Non-pigmented ciliary epithelial cell (primary cell): ENCODE data around the gene GHITM.
"Not testable (repeated sequence)": the region's sequence is repeated elsewhere in the genome, so short reads cannot be mapped to it uniquely, and the experiment has no call there.

Experiments
- DNase-seq: peaks from one replicate; pipeline ENCODE4 v3.0.0-alpha.2; 2010; ENCODE audit warnings: low read depth

Gene GHITM

GRCh38 chr10:84176351-84176750 lies 37.0 kb downstream of the GHITM start:
- no peak for DNase-seq

GRCh38 chr10:84176836-84177474 lies 37.6 kb downstream of the GHITM start:
- DNase-seq: no peak

- no peak for DNase-seq
Observed at GRCh38 chr10:84177541-84178141, 38.3 kb downstream of the GHITM start.

GRCh38 chr10:84178160-84178609 lies 38.9 kb downstream of the GHITM start:
- no peak for DNase-seq

GRCh38 chr10:84179059-84179710 lies 39.9 kb downstream of the GHITM start:
- no peak for DNase-seq

- DNase-seq: not testable (repeated sequence)
Observed at GRCh38 chr10:84180386-84180785, 41.1 kb downstream of the GHITM start.

- no peak for DNase-seq
Observed at GRCh38 chr10:84181631-84182030, 42.3 kb downstream of the GHITM start.

GRCh38 chr10:84184517-84184916 lies 45.2 kb downstream of the GHITM start:
- no peak for DNase-seq

GRCh38 chr10:84185526-84186175 lies 46.3 kb downstream of the GHITM start:
- DNase-seq: no peak

GRCh38 chr10:84188815-84189214 lies 49.5 kb downstream of the GHITM start:
- no peak for DNase-seq

- no peak for DNase-seq
Observed at GRCh38 chr10:84190621-84191020, 51.3 kb downstream of the GHITM start.

- no peak for DNase-seq
Observed at GRCh38 chr10:84191106-84191505, 51.8 kb downstream of the GHITM start.

GRCh38 chr10:84193327-84193726 lies 54.0 kb downstream of the GHITM start:
- no peak for DNase-seq

GRCh38 chr10:84193846-84194423 lies 54.6 kb downstream of the GHITM start:
- no peak for DNase-seq

GRCh38 chr10:84194424-84195043 lies 55.2 kb downstream of the GHITM start, which contains the start of gene CDHR1:
Gene CDHR1, plus strand, starts transcription at chr10:84194537. Its CDS starts 224 bp downstream, at chr10:84194761.
- DNase-seq: no peak

- no peak for DNase-seq
Observed at GRCh38 chr10:84195044-84195830, 55.9 kb downstream of the GHITM start.

GRCh38 chr10:84196083-84196482 lies 56.8 kb downstream of the GHITM start:
- no peak for DNase-seq

GRCh38 chr10:84196941-84197340 lies 57.6 kb downstream of the GHITM start:
- no peak for DNase-seq

- DNase-seq: no peak
Observed at GRCh38 chr10:84197643-84198042, 58.3 kb downstream of the GHITM start.

- DNase-seq: no peak
Observed at GRCh38 chr10:84198206-84198915, 59.1 kb downstream of the GHITM start.
